GM15510 (cell line): ENCODE results near the gene VTI1A.

Experiments
- POLR2A ChIP-seq: IDR thresholded peaks from 3 replicates; pipeline ENCODE4 v1.6.1; 2011; ENCODE audit warnings: borderline replicate concordance; ENCODE audit not compliant: insufficient read length; ENCODE audit errors: extremely low read depth

The VTI1A gene

DNA sequence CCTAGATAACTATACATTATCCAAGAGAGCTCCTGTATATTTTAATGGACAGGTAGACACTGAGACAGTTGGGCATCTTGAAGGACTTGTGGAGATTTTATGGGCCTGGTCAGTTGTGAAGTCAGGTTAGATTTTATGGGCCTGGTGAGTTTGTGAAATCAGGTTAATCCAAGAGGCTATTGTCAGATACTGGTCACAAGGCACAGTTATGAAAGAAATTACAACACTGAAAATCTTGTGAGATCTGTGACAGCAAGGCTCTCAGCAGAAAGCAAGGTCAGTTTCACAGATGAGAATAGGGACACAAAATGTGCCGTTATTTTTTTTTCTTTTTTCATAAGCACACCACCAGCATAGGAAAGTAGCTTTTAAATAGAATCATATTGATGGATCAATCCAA, 167.6 kb downstream of the VTI1A start:
- TF ChIP-seq POLR2A: no peak

DNA sequence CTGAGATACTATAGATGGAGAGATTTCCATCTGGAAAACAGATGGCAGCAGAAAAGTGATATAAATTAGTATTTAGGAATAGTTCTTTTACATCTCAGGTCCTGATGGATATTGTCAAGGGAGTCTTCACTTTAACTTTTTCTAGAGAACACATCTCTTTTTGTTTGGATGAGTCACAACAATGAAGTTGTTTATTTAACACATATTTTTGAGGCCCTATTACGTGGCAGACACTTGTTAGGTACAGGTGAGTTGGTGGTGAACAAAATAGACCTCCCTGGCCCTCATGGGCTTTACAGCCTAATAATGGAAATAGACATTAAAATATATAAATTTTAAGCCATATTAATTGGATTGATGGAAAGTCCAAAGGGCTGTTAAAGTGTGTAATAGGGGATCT, 168.3 kb downstream of the VTI1A start:
- TF ChIP-seq POLR2A: no peak

DNA sequence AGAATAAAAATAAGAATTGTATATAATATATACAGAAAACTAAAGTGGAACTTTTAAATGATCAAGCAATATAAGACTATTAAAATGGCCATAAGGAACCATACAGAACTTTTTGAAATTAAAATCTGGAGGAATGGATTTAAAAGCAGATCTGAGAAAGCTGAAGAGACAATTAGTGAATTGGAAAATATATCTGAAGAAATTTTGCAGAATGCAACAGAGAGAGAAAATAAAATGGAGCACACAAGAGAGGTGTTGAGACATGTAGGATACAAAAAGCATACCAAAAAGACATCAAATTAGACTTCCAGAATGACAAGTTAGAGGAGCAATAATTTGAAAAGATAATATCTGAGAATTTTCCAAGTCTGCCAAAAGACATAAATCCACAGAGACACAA, 169.6 kb downstream of the VTI1A start:
- no peak for TF ChIP-seq POLR2A

DNA sequence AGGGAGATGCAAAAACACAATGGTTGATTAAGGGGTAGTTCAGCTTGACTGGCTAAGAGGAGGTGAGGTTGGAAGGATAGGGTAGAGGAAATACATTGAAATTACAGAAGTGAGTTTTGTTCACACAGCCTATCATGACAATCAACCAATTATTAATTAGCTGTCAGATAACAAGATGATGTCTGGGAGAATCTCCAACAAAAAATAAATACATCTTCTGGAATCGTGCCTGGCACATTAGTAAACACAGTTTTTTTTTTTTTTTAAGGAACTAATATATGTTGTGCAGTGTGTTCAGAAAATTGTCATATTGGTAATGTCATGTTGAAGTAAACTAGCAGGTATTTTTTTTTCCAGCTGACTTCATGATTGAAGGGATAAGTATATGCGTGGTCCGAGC, 171.8 kb downstream of the VTI1A start:
- no peak for TF ChIP-seq POLR2A

DNA sequence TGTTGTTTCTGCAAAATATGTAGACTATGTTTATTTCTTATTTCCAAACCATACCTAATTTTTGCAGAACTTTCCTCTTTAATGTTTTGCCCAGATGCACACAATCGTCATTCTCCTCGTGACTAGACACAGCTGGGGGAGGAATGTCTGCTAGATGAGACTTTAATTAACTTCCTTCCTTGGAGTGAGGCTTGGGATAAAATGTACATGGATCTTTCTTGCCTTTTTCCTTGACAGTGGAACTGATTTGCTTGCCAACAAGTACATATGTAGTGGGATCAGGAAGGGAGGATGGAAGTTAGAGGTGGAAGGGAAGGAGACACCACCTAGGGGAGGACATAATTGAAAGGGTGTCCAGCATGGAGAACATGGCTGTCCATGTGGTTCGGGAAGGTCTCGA, 172.5 kb downstream of the VTI1A start:
- no peak for TF ChIP-seq POLR2A

GRCh38 chr10:112622786-112623185, 175.8 kb downstream of the VTI1A start:
- TF ChIP-seq POLR2A: no peak

DNA sequence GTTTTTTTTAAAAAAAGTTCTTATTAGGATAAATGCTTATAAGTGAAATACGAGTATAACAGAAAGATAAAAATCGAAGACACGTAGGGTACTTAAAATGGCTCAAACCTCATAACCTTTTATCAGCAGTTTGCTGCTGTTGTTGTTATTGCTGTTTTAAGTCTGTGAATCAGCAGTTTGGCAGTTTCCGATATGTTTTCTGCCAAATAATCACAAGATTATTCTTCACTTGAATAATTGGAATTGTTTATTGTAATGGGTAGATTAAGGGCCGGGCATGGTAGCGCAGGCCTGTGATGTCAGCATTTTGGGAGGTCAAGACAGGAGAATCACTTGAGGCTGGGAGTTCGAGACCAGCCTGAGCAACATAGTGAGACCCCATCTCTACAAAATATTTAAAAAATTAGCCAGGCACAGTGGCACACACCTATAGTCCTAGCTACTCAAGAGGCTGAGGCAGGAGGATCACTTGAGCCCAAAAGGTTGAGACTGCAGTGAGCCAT, 177.6 kb downstream of the VTI1A start:
- no peak for TF ChIP-seq POLR2A

- TF ChIP-seq POLR2A: no peak
Measured at GRCh38 chr10:112628951-112629609, 182.1 kb downstream of the VTI1A start.

DNA sequence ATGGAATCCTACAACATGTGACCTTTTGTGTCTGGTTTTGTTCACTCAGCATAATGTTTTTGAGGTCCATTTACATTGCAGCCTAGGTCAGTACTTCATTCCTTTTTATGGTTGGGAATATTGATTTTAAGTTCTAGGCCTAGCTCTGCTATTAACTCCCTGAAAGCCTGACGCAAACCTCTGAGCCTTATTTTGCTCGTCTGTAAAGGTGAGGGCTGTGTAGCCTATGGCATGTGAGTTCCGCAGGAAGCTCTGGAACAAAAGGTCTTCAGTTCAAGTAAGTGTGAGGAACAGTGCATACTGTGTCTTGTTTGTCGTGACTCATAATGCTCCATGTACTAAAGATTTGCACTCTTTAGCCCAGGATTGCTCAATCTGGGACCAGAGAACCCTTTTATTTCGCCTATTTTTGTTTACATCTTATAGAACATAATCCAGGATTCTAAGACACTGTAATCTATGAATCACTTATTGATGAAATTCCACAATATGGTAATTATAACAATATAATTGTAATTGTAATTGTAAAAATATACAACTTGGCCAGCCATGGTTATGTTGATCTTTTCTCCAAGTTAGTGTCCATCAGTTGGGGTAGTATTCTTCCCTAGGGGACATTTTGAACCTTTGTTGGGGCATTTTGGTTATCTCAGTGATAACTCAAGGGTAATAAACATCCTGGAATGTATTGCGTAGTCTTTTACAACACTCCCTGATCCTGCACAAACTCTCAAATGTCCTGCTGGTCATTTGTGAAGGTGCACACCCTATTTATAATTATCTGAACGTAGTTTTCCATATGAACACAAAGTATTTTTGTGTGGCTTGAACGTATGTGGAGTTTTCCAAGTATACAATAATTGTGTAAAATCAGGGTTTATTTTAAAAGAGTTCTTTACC, 184.7 kb downstream of the VTI1A start:
- no peak for TF ChIP-seq POLR2A

DNA sequence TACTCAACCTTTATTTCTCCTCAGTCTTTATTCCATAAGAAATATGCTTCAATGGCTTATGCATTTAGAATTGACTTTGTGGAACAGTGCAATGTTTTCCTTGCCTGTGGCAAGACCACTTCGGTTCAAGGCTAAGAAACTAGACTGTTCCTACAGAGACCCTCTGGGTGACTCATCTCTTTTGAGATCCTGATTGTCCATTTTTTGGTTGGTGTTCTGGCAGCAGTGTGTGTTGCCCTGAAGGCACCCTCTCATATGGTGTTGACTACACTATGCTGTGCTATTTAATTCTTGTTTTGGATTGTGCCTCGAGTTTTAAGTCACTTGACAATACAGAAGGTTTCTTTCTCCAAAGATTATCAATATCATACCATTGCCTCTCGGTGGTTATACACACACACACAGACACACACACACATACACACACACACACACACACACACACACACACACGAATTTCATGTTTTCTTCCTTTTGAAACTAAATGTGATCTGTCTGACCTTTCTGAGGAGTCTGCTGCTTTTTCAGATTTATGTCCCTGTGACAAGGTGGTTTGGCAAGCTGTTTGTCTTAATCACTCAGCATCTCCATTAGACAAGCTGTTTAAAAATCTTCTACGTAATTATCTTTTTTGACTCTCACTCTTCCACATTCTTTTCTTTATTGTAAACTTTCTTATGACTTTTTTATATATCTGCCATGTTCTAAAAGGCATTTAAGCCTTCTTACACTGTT, 187.2 kb downstream of the VTI1A start:
- TF ChIP-seq POLR2A: no peak

GRCh38 chr10:112637901-112638300, 190.9 kb downstream of the VTI1A start:
- TF ChIP-seq POLR2A: no peak

GRCh38 chr10:112639298-112639697, 192.3 kb downstream of the VTI1A start:
- TF ChIP-seq POLR2A: no peak

DNA sequence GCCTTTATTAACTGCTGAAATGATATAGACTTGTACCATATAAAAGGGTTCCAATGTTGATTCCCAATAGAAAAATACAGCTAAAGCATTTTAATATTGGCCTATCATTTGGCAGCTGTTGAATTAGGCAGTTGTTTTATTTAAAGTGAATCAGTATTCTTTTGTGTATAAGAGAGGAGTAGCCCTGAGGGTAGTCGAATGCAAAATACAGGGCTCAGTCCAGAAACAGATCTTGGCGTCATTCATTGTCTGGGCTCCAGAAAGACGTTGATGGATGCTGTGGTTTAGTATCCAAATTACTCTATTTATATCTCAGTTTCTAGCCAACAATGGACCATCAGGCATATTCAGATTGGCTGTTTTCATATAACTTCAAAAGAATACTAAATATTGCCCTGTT, 193.6 kb downstream of the VTI1A start:
- no peak for TF ChIP-seq POLR2A

DNA sequence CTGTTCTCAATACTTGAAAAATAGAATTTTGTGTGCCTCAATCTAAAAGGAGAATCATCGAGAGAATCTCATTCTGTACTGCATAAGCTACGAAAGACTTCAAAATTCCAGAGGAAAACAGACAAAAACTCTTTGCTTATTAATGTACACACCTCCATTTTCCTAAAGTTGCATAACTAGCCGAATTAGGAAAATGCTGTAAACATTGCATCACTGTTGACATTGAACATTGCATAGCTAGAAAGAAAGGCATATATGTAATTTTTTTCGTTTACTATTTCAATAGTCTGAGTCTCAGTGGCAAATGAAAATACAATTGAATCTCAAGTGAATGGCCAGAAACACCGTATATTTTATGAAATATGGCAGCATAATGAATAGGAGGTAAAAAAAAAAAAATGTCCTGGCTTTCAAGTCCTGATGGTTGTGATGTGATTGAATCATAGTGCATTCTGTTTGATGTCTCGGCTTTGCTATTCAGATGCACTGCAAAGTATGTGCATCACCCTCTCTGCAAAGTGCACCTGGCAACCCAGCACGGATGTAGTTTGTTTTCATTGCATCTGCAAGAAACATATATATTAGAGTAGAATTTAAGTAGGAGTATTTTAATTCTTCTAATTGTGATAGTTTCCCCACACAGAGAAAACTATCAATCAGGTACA, 196.7 kb downstream of the VTI1A start:
- TF ChIP-seq POLR2A: no peak

GRCh38 chr10:112644265-112644645, 197.2 kb downstream of the VTI1A start:
- no peak for TF ChIP-seq POLR2A
